ENCODE results near the gene HTR3E.

The HTR3E gene

DNA sequence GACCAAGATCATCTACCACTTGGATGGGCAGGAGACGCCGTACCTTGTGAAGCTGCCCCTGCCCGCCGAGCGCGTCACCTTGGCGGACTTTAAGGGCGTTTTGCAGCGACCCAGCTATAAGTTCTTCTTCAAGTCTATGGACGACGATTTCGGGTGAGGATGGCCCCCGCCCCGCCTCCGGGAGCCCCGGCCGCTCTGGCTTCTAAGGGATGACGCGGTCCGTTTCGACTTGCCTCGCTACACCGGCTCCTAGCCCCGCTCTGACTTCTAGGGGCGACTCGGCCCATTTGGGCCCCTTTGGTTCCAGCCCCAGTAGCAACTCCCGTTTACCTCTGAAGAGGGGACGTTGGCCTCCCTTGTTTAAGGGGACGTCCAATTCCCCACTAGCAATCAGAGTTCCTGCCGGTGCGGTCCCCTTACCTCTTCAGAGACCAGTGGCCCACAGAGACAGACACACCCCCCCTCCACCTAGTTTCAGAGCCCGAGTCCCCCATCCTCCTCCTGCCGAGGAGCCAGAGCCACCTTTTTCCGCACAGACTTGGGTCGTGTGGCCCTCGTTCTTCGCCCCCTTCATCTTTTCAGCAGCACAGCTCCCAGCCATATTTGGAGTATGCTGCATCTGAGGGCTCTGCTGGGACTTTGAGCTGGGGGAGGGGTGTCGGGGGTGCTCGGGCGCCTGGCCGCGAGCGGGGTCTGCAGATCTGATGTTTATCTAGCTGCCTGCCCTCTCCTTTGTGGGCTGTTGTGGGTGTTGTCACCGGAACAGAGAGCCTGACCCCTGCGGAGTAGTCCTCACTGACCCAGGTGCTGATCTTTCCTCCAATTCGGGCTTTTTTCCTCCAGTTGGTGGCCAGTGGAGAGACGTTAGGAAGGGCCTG, 59.0 kb downstream of the HTR3E start:
- DNase-seq (ENCODE audit: low read depth in 2 of 2), result no peak

GRCh38 chr3:184156522-184156955, 59.7 kb downstream of the HTR3E start:
- no peak for DNase-seq (ENCODE audit: low read depth in 2 of 2)

All from activated CD8-positive, alpha-beta memory T cell treated with anti-CD3 and anti-CD28 coated beads for 4 hours (primary cell).